CD14-positive monocyte (primary cell): ENCODE measurements around the gene ADAT1. TPM values are rescaled to one million over a fixed set of nuclear protein-coding genes. Genes with fewer than 3 reads are reported as not detected.

Experiments
- DNase-seq, 3 donors: peaks; one replicate each; pipeline ENCODE4 v3.0.0-alpha.2; 2011 to 2022
- H2AFZ ChIP-seq: 2 replicates; pipeline ENCODE4 v1.6.0; 2012; ENCODE audit warnings: mild to moderate bottlenecking, low read depth, low read length, inconsistent platforms; ENCODE audit not compliant: insufficient read depth, poor library complexity, severe bottlenecking
- H3K27ac ChIP-seq, 2 donors: 1 replicate in 1 of 2; 2 replicates in 1 of 2; pipeline ENCODE4 v1.5.1; 2012 to 2013; ENCODE audit warnings: low read length in 2 of 2, control low read depth in 1 of 2, inconsistent platforms in 1 of 2, low read depth in 1 of 2, mild to moderate bottlenecking in 1 of 2
- H3K27me3 ChIP-seq, 2 donors: one replicate each; pipeline versions ENCODE4 v1.6.0 to v1.6.1; 2011 to 2013; ENCODE audit warnings: low read length in 2 of 2; ENCODE audit not compliant: control insufficient read depth in 2 of 2, insufficient read depth in 2 of 2
- H3K36me3 ChIP-seq, 2 donors: replicated peaks in 1 of 2; 1 replicate in 1 of 2; 2 replicates in 1 of 2; pipeline versions ENCODE4 v1.5.1 to v1.6.1; 2012 to 2013; ENCODE audit warnings: low read length in 2 of 2, control low read depth in 1 of 2, inconsistent platforms in 1 of 2, mild to moderate bottlenecking in 1 of 2; ENCODE audit not compliant: insufficient read depth in 2 of 2, control insufficient read depth in 1 of 2
- H3K4me1 ChIP-seq, 2 donors: 1 replicate in 1 of 2; 2 replicates in 1 of 2; pipeline versions ENCODE4 v1.5.1 to v1.6.1; 2012 to 2013; ENCODE audit warnings: low read length in 2 of 2, control low read depth in 1 of 2, inconsistent platforms in 1 of 2, mild to moderate bottlenecking in 1 of 2, moderate library complexity in 1 of 2; ENCODE audit not compliant: insufficient read depth in 2 of 2, control insufficient read depth in 1 of 2
- H3K4me2 ChIP-seq: replicated peaks from 2 replicates; pipeline ENCODE3; 2012; ENCODE audit warnings: low read length, moderate library complexity, mild to moderate bottlenecking; ENCODE audit not compliant: poor library complexity, severe bottlenecking; ENCODE audit errors: extremely low read depth
- H3K4me3 ChIP-seq, 3 experiments: fragments of 200-600 bp in 1 of 3; sonication (generic) in 1 of 3; replicated peaks in 1 of 3; 1 replicate in 2 of 3; 2 replicates in 1 of 3; pipeline ENCODE4 v1.5.1; 2011 to 2013; ENCODE audit warnings: low read length in 3 of 3, mild to moderate bottlenecking in 3 of 3, control low read depth in 2 of 3, low read depth in 2 of 3, inconsistent platforms in 1 of 3, moderate library complexity in 1 of 3
- H3K79me2 ChIP-seq: 2 replicates; pipeline ENCODE4 v1.6.0; 2012; ENCODE audit warnings: mild to moderate bottlenecking, control low read depth, inconsistent platforms, low read length, moderate library complexity; ENCODE audit not compliant: insufficient read depth
- H3K9ac ChIP-seq: 2 replicates; pipeline ENCODE4 v1.6.0; 2017; ENCODE audit warnings: low read length, mild to moderate bottlenecking; ENCODE audit not compliant: insufficient read depth, poor library complexity, severe bottlenecking
- H3K9me3 ChIP-seq, 2 donors: replicated peaks in 1 of 2; 1 replicate in 1 of 2; 2 replicates in 1 of 2; pipeline versions ENCODE4 v1.5.1 to v1.6.1; 2012 to 2013; ENCODE audit warnings: low read length in 2 of 2, control low read depth in 1 of 2; ENCODE audit not compliant: control insufficient read depth in 1 of 2, insufficient read depth in 1 of 2
- H4K20me1 ChIP-seq: 2 replicates; pipeline ENCODE4 v1.6.0; 2012; ENCODE audit warnings: mild to moderate bottlenecking, low read length, control low read depth, moderate library complexity; ENCODE audit not compliant: insufficient read depth
- H3K27ac Mint-ChIP-seq, 7 donors: one replicate each; pipeline ENCODE4 v1.8.0; 2020; ENCODE audit warnings: mild to moderate bottlenecking in 7 of 7, mixed read lengths in 7 of 7, moderate library complexity in 6 of 7, inconsistent platforms in 2 of 7
- H3K27me3 Mint-ChIP-seq, 3 donors: one replicate each; pipeline ENCODE4 v1.8.0; 2021 to 2022; ENCODE audit warnings: low read depth in 3 of 3, mild to moderate bottlenecking in 3 of 3, mixed read lengths in 3 of 3, moderate library complexity in 3 of 3, inconsistent platforms in 1 of 3
- H3K36me3 Mint-ChIP-seq, 2 donors: one replicate each; pipeline ENCODE4 v1.8.0; 2020; ENCODE audit warnings: mixed read lengths in 2 of 2, inconsistent platforms in 1 of 2, mild to moderate bottlenecking in 1 of 2
- H3K4me1 Mint-ChIP-seq: one replicate; pipeline ENCODE4 v1.8.0; 2020; ENCODE audit warnings: mild to moderate bottlenecking, mixed read lengths
- H3K4me3 Mint-ChIP-seq, 2 donors: one replicate each; pipeline ENCODE4 v1.8.0; 2020; ENCODE audit warnings: mild to moderate bottlenecking in 2 of 2, mixed read lengths in 2 of 2, moderate library complexity in 1 of 2
- H3K9me3 Mint-ChIP-seq, 7 donors: one replicate each; pipeline ENCODE4 v1.8.0; 2020 to 2022; ENCODE audit warnings: mixed read lengths in 7 of 7, mild to moderate bottlenecking in 6 of 7, moderate library complexity in 6 of 7, inconsistent platforms in 2 of 7
- CTCF ChIP-seq: fragments of 200-600 bp; IDR thresholded peaks from one replicate; pipeline ENCODE4 v1.8.0; 2022; ENCODE audit warnings: antibody characterized with exemption, mild to moderate bottlenecking
- WGBS: methylation state at CpG from one replicate; pipeline ENCODE4 v1.1.5; 2013; ENCODE audit warnings: missing lambda C conversion rate; ENCODE audit not compliant: insufficient coverage; 5-methylcytosine and 5-hydroxymethylcytosine counted together
- intact Hi-C, 2 donors: fragments of 100-400 bp; cut with micrococcal nuclease; formaldehyde crosslinking; loops; one replicate each; pipeline versions ENCODE4 v1.15.0 to v1.15.1; 2023
- polyA plus RNA-seq, 3 donors: library from polyadenylated mRNA; depleted of rRNA in 1 of 3; unstranded in 2 of 3; stranded (reverse) in 1 of 3; fragments of 300-500 nt in 2 of 3; fragments of >200 nt in 1 of 3; fragmentation: Illumina TruSeq in 2 of 3; gene quantifications; 1 replicate in 2 of 3; 2 replicates in 1 of 3; pipeline ENCODE4 v1.2.3, GENCODE V29; 2012 to 2021

ADAT1 gene
- polyA plus RNA-seq, 3 donors = 16.8 to 18.9 (median 17.8) TPM

GRCh38 chr16:75647492-75648264 is 24.6 kb upstream of the ADAT1 start, which contains the start of the genes KARS1 and TERF2IP:
TSS of gene KARS1 (minus strand) at chr16:75647665. CDS start at chr16:75647639, 26 bp downstream.
TSS of gene TERF2IP (plus strand) at chr16:75647773. CDS start at chr16:75647883, 110 bp downstream.
- Histone ChIP-seq H3K9ac (peak within 1 kb of the TSS; percentile 92), H3K9me3 (no peaks in the 10 kb centered on the region), H3K4me1 (peaks cover 34 to 45% of the 10 kb centered on the region in 2 donors), H3K4me3 (peak within 1 kb of the TSS; percentile 90 to 95 (median 92)), H3K79me2 (peaks cover 99% of the 10 kb centered on the region), H2AFZ (peak within 1 kb of the TSS; percentile 95), H3K4me2 (peak within 1 kb of the TSS; percentile 88), H4K20me1 (peaks cover 49% of the 10 kb centered on the region), H3K27ac (peak within 1 kb of the TSS; percentile 89 to 97), H3K27me3 (no peaks in the 10 kb centered on the region), H3K36me3 (peaks cover 22 to 30% of the 10 kb centered on the region in 2 donors)
- Mint-ChIP-seq H3K4me3 (peak within 1 kb of the TSS; percentile 96 to 97), H3K9me3 (peaks cover 0 to 4% (median 0%) of the 10 kb centered on the region in 7 donors), H3K27me3 (no peaks in the 10 kb centered on the region), H3K27ac (peak within 1 kb of the TSS; percentile 93 to 98 (median 96)), H3K36me3 (peaks cover 25 to 27% of the 10 kb centered on the region in 2 donors), H3K4me1 (peaks cover 40% of the 10 kb centered on the region)
- intact Hi-C loops = loop anchor here (1.0 to 5.0 kb wide), 3 partner anchors 24 to 185 kb away; partner anchors contain the start of genes ADAT1 (in 2 of the 2) and TMEM170A (in 1 of the 2)
- under 1% methylated on average over 76 of the region's 76 CpGs for WGBS
- peak; percentile 91 for DNase-seq
- no peak for TF ChIP-seq CTCF

GRCh38 chr16:75647112-75647491 is 24.0 kb upstream of the ADAT1 start:
- H3K9me3 Mint-ChIP-seq = peaks cover 0 to 4% (median 0%) of the 10 kb centered on the region in 7 donors
- Histone ChIP-seq H3K27ac (peak overlapping the region; percentile 89 to 97), H3K79me2 (peaks cover 99% of the 10 kb centered on the region), H2AFZ (peak overlapping the region; percentile 95), H3K36me3 (peaks cover 26 to 36% of the 10 kb centered on the region in 2 donors), H3K4me3 (peak overlapping the region; percentile 90 to 95 (median 92)), H3K9me3 (no peaks in the 10 kb centered on the region), H3K27me3 (no peaks in the 10 kb centered on the region), H4K20me1 (peaks cover 49% of the 10 kb centered on the region), H3K4me1 (peaks cover 34 to 43% of the 10 kb centered on the region in 2 donors), H3K9ac (peak overlapping the region; percentile 92), H3K4me2 (peak overlapping the region; percentile 88)
- intact Hi-C loops = loop anchor here (1.0 to 5.0 kb wide), 3 partner anchors 24 to 185 kb away; partner anchors contain the start of genes ADAT1 (in 2 of the 2) and TMEM170A (in 1 of the 2)
- H3K4me1 Mint-ChIP-seq = peaks cover 36% of the 10 kb centered on the region
- H3K27me3 Mint-ChIP-seq = no peaks in the 10 kb centered on the region
- peak overlapping the region; percentile 96 to 97 for H3K4me3 Mint-ChIP-seq
- TF ChIP-seq CTCF = no peak
- H3K36me3 Mint-ChIP-seq = peaks cover 25 to 33% of the 10 kb centered on the region in 2 donors
- H3K27ac Mint-ChIP-seq = peak overlapping the region; percentile 92 to 97 (median 95)
- under 1% methylated on average over 14 of the region's 18 CpGs for WGBS
- DNase-seq = no peak
